GM10847 (cell line): Measurements from ENCODE around the gene PTPN2.

Experiments used
- POLR2A ChIP-seq: IDR thresholded peaks from 2 replicates; pipeline ENCODE4 v1.6.1; 2011; ENCODE audit not compliant: insufficient read length; ENCODE audit errors: extremely low read depth

The PTPN2 gene

GRCh38 chr18:12868576-12868975, 15.5 kb downstream of the PTPN2 start:
- TF ChIP-seq POLR2A = no peak

DNA sequence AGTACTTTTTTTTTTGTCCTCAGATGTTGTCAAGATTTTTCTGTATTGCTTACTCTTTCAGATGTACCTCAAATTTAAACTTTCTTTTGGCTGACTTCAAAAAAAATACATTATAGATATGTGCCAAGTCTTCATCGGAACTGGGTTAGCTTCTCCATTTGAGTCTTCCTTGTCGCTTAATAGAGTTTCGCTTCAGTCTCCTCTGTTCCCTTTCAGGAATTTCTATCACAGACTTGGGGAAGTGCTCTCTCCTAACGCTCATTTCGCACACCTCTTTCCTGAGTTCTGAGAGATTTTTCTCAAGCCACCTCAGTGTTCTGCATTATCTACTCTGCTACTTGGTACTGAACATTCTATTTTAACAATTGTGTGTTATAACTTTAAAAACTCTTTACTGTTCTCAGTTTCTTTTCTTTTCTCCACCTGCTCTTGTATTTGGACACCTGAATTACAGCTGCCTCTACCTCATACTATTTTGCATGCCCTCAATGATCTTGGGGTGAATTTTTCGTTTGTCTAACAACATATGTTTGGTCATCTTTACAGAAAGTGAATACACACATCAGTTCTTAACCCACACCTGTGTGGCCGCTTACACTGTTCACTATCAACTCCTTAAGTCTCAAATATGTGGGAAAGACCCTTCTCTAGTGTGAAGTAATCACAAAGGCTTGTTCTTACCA, 16.5 kb downstream of the PTPN2 start:
- no peak for TF ChIP-seq POLR2A

GRCh38 chr18:12863687-12864216, 20.3 kb downstream of the PTPN2 start:
- no peak for TF ChIP-seq POLR2A

- TF ChIP-seq POLR2A = no peak
These were observed 21.1 kb downstream of the PTPN2 start for GRCh38 chr18:12862874-12863482.

DNA sequence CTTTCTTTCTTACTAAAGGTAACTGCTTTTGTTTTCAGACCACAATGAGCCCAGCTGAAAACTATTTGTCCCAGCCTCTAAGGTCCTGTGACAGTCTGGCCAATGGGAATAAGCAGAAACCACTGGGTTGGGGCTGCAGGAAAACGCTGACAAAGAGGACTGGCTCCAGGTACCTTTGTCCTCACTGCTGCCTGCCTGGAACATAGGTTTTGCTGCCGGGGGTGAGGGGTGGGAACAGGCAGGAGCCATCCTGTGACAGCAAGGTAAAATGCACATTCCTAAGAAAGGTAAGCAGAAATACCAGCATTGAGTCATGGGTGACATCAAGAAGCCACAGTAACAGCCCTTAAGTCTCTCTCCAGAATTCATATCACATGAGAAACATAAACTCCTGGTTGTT, 21.6 kb downstream of the PTPN2 start:
- no peak for TF ChIP-seq POLR2A

GRCh38 chr18:12861637-12862036, 22.4 kb downstream of the PTPN2 start:
- TF ChIP-seq POLR2A = no peak

DNA sequence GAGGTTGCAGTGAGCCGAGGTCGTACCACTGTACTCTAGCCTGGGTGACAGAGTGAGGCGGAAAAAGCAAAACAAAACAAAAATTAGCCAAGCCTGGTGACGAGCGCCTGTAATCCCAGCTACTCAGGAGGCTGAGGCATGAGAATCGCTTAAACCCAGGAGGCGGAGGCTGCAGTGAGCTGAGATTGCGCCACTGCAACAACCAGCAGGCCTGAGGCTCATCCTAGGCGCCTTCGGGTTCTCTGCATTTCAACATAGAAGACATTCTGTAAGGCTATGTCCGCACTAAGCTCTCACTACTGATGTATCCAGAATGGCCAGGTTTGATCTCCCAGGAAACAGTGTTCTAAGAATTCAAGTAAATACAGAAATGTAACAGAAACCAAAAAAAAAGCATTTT, 23.5 kb downstream of the PTPN2 start:
- TF ChIP-seq POLR2A = no peak

DNA sequence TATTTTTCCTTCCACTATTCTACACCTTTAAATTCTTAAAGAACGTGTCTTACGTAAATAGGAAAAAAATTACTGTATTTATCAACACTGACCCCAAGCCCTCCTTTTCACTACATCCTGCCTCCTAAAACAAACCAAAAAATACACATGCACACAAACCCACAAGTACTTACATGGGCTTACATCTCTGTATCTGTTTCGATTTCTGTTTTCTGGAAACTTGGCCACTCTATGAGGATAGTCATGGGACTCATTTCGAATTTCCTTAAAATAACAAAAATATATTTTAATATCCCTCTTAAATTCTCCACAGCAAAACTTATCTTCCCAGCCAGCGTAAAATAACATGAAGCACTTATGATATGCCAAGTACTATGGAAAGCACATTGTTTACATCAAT, 25.0 kb downstream of the PTPN2 start:
- no peak for TF ChIP-seq POLR2A

DNA sequence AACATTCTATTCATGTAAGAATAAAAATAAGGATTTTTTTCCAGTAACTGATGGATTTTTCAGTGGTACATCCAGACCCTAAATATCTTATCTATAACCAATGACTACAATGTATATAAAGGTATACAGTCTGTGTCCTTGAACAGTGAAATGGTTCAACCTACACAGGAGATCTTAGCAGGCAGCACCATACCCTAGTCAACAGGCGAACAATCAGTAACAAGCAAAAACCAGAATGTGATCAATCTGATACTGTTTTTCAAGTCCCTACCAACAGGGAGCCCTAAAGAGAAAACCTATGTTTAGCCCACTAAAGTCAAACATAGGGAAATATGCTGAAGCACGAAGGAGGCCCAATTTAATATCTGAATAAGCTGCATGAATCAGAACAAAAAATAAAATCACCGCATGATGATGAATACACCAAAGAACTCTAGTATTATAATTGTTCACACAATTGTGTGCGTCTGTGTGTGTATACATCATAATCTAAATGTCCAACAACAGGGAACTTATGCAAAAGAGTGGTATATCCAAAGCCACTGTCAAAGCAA, 26.0 kb downstream of the PTPN2 start:
- no peak for TF ChIP-seq POLR2A

DNA sequence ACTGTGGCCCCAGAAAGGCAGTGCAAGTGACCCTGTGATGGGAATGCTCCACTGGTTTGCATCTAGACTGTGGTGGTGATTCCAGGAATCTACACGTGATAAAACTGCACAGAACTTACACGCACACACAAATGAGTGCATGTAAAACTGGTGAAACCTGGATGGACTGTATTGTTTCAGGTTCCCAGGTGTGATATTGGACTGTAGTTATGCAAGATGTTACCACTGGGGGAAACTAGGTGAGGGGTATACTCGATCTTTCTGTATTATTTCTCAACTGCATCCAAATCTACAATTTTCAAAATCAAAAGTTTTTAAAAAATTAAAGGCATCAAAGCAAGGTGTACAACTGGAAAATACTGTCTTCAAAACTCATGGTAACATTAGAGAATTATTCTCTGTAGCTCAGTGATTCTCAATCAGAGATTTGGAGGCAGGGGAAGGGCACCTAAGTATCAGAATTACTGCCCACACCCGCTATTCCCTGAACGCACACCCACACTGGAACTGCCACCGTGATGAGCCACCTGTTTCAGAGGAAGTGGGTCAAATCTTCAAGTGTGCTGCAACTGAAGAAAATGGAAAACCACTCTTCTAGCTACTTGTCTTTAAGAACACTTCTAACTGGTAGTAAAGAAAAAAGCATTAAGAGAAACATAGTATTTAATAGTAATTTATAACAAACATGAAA, 26.7 kb downstream of the PTPN2 start:
- TF ChIP-seq POLR2A = no peak

DNA sequence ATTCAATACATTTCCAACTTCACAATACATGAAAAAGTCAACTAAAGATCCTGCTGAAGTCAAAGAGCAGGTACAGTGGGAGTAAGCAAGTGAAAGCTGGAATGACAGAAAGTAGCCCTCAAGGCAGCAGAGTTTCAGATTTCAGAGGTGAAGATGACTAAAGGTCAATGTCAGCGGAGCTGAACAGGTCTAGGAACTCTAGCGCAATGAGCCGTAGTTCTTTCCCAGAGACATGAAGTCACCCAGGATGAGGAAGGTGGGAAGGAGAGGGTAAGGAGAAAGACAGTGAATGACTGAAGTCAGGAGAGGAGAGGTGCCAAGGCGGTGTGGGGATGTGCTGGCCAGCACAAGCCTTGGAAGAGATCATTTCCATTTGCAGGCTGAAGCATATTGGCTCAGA, 28.1 kb downstream of the PTPN2 start:
- TF ChIP-seq POLR2A = no peak

- no peak for TF ChIP-seq POLR2A
These were observed 31.3 kb downstream of the PTPN2 start for GRCh38 chr18:12852566-12853315.

- TF ChIP-seq POLR2A = no peak
These were observed 32.3 kb downstream of the PTPN2 start for GRCh38 chr18:12851716-12852115.

GRCh38 chr18:12849548-12849947, 34.5 kb downstream of the PTPN2 start:
- no peak for TF ChIP-seq POLR2A

- TF ChIP-seq POLR2A = no peak
These were observed 35.6 kb downstream of the PTPN2 start for GRCh38 chr18:12848405-12848804.
